ENCODE measurements around the gene OR12D2. TPM values are rescaled to one million over a fixed set of nuclear protein-coding genes. Genes with fewer than 3 reads are reported as not detected.

OR12D2 gene
- polyA plus RNA-seq, 1 donor from 2014 or later = not detected

DNA sequence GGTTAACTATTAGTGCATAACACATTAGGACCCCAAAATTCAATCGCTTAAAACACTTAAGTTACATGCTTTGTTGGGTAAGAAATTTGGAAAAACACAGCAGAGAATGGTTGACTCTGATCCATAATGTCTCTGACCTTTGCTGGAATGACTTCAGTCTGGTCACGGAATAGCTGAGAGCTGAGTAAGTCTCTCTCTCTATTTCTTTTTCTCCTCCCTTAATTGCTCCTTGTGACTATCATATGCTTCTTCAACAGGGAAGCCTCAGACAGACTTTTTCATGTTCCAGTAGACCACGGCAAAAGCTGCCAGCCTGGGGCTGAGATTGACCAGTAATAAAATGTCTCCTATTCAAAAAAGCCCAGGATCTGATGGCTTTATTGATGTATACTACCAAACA lies 24.1 kb downstream of the OR12D2 start:
- Histone ChIP-seq H3K4me3 (ENCODE audit: low read length) (no peak overlapping the region), H3K9me3 (ENCODE audit: low read length) (no peaks in the 10 kb centered on the region), H3K36me3 (ENCODE audit: insufficient read depth, low read length) (no peaks in the 10 kb centered on the region), H3K9me2 (ENCODE audit: insufficient read depth, low read length) (no peaks in the 10 kb centered on the region), H3K4me2 (ENCODE audit: low read length) (no peak overlapping the region), H4K20me1 (ENCODE audit: insufficient read depth) (no peaks in the 10 kb centered on the region), H3K79me2 (replicated peaks; ENCODE audit: insufficient read depth, low read length) (no peaks in the 10 kb centered on the region), H3K27ac (ENCODE audit: low read length) (no peak overlapping the region), H2AFZ (ENCODE audit: low read depth, low read length) (no peak overlapping the region), H3F3A (ENCODE audit: insufficient read depth, low read length, poor library complexity, severe bottlenecking) (no peaks in the 10 kb centered on the region), H3K27me3 (ENCODE audit: insufficient read depth, low read depth, low read length) (no peaks in the 10 kb centered on the region), H3K9ac (ENCODE audit: low read length) (no peak overlapping the region)
- TF ChIP-seq, protein P1, sequence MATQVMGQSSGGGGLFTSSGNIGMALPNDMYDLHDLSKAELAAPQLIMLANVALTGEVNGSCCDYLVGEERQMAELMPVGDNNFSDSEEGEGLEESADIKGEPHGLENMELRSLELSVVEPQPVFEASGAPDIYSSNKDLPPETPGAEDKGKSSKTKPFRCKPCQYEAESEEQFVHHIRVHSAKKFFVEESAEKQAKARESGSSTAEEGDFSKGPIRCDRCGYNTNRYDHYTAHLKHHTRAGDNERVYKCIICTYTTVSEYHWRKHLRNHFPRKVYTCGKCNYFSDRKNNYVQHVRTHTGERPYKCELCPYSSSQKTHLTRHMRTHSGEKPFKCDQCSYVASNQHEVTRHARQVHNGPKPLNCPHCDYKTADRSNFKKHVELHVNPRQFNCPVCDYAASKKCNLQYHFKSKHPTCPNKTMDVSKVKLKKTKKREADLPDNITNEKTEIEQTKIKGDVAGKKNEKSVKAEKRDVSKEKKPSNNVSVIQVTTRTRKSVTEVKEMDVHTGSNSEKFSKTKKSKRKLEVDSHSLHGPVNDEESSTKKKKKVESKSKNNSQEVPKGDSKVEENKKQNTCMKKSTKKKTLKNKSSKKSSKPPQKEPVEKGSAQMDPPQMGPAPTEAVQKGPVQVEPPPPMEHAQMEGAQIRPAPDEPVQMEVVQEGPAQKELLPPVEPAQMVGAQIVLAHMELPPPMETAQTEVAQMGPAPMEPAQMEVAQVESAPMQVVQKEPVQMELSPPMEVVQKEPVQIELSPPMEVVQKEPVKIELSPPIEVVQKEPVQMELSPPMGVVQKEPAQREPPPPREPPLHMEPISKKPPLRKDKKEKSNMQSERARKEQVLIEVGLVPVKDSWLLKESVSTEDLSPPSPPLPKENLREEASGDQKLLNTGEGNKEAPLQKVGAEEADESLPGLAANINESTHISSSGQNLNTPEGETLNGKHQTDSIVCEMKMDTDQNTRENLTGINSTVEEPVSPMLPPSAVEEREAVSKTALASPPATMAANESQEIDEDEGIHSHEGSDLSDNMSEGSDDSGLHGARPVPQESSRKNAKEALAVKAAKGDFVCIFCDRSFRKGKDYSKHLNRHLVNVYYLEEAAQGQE (IDR thresholded peaks at IDR 0.05; ENCODE audit: borderline replicate concordance) = no peak
- TF ChIP-seq POLR2AphosphoS5 (IDR thresholded peaks at IDR 0.05) = no peak
- no peak for TF ChIP-seq RAD21 (conservative IDR thresholded peaks at IDR 0.05)
- no peak for TF ChIP-seq MXI1 (conservative IDR thresholded peaks at IDR 0.05; ENCODE audit: poor library complexity, severe bottlenecking)
- TF ChIP-seq EP300 (conservative IDR thresholded peaks at IDR 0.05; ENCODE audit: poor library complexity, severe bottlenecking) = no peak
- no peak for TF ChIP-seq EZH2 (IDR thresholded peaks at IDR 0.05; ENCODE audit: borderline replicate concordance, insufficient read depth, low read length, poor library complexity, severe bottlenecking)
- TF ChIP-seq TAF1 (IDR thresholded peaks at IDR 0.05; ENCODE audit: low read depth) = no peak
- TF ChIP-seq, protein P2, sequence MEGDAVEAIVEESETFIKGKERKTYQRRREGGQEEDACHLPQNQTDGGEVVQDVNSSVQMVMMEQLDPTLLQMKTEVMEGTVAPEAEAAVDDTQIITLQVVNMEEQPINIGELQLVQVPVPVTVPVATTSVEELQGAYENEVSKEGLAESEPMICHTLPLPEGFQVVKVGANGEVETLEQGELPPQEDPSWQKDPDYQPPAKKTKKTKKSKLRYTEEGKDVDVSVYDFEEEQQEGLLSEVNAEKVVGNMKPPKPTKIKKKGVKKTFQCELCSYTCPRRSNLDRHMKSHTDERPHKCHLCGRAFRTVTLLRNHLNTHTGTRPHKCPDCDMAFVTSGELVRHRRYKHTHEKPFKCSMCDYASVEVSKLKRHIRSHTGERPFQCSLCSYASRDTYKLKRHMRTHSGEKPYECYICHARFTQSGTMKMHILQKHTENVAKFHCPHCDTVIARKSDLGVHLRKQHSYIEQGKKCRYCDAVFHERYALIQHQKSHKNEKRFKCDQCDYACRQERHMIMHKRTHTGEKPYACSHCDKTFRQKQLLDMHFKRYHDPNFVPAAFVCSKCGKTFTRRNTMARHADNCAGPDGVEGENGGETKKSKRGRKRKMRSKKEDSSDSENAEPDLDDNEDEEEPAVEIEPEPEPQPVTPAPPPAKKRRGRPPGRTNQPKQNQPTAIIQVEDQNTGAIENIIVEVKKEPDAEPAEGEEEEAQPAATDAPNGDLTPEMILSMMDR (IDR thresholded peaks at IDR 0.05; ENCODE audit: poor library complexity, severe bottlenecking) = no peak

DNA sequence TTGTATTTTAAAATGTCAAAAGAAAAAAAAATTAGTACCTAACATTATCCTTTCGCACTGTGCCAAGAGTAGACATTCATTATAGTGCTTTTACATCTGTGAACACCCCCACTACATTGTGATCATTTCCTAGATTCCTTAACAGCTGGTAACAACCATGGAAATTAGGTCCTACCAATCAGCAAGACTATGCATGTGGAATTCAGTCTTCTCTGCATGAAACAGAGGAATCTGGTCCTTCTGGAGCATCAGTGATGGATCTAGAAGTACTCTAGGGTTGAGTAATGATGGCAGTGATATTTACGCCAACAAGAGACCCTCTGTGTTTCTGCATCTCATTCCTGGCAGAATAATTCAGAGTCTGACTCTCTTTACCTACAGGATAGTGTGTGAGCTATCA lies 28.7 kb downstream of the OR12D2 start:
- Histone ChIP-seq H3F3A (ENCODE audit: insufficient read depth, low read length, poor library complexity, severe bottlenecking) (no peaks in the 10 kb centered on the region), H3K4me2 (ENCODE audit: low read length) (no peak overlapping the region), H3K9me3 (ENCODE audit: low read length) (no peaks in the 10 kb centered on the region), H2AFZ (ENCODE audit: low read depth, low read length) (no peak overlapping the region), H3K27ac (ENCODE audit: low read length) (no peak overlapping the region), H3K27me3 (ENCODE audit: insufficient read depth, low read depth, low read length) (no peaks in the 10 kb centered on the region), H4K20me1 (ENCODE audit: insufficient read depth) (no peaks in the 10 kb centered on the region), H3K79me2 (replicated peaks; ENCODE audit: insufficient read depth, low read length) (no peaks in the 10 kb centered on the region), H3K4me3 (ENCODE audit: low read length) (no peak overlapping the region), H3K36me3 (ENCODE audit: insufficient read depth, low read length) (no peaks in the 10 kb centered on the region), H3K9ac (ENCODE audit: low read length) (no peak overlapping the region), H3K9me2 (ENCODE audit: insufficient read depth, low read length) (no peaks in the 10 kb centered on the region)
- no peak for TF ChIP-seq TAF1 (IDR thresholded peaks at IDR 0.05; ENCODE audit: low read depth)
- TF ChIP-seq RAD21 (conservative IDR thresholded peaks at IDR 0.05) = no peak
- TF ChIP-seq EP300 (conservative IDR thresholded peaks at IDR 0.05; ENCODE audit: poor library complexity, severe bottlenecking) = no peak
- TF ChIP-seq, protein P1 (IDR thresholded peaks at IDR 0.05; ENCODE audit: borderline replicate concordance) = no peak

Measured in neural cell (in vitro differentiated cells).